HFF-Myc (cell line): Measurements from ENCODE around the gene SPX.

Source experiments
- DNase-seq: peaks from one replicate; pipeline ENCODE4 v3.0.0-alpha.2; 2011; ENCODE audit warnings: low read depth; ENCODE audit errors: extremely low read depth
- H3K4me3 ChIP-seq: replicated peaks from 2 replicates; pipeline ENCODE4 v1.5.1; 2011; ENCODE audit warnings: low read depth, mild to moderate bottlenecking, control low read depth, low read length
- CTCF ChIP-seq: IDR thresholded peaks from 2 replicates; pipeline ENCODE4 v1.5.1; 2012; ENCODE audit warnings: mild to moderate bottlenecking, low read depth, low read length, control low read depth; ENCODE audit errors: missing control alignments

The SPX gene, protein sequence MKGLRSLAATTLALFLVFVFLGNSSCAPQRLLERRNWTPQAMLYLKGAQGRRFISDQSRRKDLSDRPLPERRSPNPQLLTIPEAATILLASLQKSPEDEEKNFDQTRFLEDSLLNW

DNA sequence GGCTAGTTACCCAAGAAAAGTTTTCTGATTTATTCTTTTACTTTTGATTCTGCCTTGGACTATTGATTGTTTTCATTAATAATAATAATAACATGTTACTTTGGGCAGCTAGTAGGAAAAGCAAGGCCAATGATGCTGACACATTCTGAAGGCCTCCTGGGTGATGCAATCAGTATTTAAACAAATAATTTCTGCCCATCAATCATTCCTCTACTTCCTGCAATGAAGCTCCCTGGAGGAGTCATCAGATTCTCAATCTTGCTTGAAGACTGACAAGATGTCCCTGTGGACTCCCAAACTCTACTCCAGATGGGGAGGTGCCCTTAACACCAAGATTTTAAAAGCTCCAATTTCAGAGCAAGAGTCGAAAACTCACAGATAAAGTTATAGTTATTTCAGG is at the start of gene SPX:
Gene SPX, plus strand, starts transcription at position 244 of the 400 bp plus-strand sequence. CDS start 177 bp downstream, outside the sequence.
- no peak for DNase-seq
- H3K4me3 ChIP-seq: no peak within 1 kb of the TSS
- TF ChIP-seq CTCF: no peak

GRCh38 chr12:21476949-21477348 is 49.1 kb upstream of the SPX start:
- no peak for TF ChIP-seq CTCF
- no peak for DNase-seq
- no peak overlapping the region for H3K4me3 ChIP-seq

DNA sequence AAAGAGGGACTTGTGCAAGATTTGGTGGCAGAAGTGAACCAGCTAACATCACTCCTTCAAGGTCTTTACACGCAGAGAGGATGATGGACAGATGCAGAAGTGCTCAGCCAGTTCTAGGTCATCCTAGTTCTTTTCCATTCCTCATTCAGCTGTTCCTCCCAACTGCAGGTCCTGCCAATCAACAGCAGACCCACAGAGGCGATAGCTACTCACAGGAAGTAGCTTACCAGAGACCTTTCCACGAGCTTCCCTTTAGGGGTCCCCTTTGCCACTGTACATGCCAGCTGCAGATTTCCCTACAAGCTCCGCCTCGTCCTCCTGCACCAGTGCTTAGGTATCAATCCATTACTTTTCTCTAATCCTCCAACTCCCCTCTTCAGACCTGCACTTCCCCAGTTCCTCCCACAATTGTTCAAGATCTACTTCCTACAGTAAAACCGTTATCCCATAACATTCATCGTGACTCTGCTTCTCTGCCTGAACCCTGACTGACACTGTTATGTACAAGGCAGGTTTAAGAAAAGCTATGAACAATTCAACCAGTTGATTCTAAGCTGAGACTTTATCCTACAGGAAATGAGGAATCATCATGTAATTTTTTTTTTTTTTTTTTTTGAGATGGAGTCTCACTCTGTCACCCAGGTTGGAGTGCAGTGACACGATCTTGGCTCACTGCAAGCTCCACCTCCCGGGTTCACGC is 47.2 kb upstream of the SPX start:
- H3K4me3 ChIP-seq: no peak overlapping the region
- no peak for TF ChIP-seq CTCF
- DNase-seq: no peak

- no peak for TF ChIP-seq CTCF
- no peak for DNase-seq
- H3K4me3 ChIP-seq: no peak overlapping the region
Measured at GRCh38 chr12:21483531-21483930, 42.6 kb upstream of the SPX start.

- TF ChIP-seq CTCF: no peak
- DNase-seq: no peak
- H3K4me3 ChIP-seq: no peak overlapping the region
Measured at GRCh38 chr12:21485998-21486397, 40.1 kb upstream of the SPX start.

GRCh38 chr12:21499765-21500164 is 26.3 kb upstream of the SPX start:
- TF ChIP-seq CTCF: no peak
- no peak for DNase-seq
- H3K4me3 ChIP-seq: peak overlapping the region; percentile 80
